Left ventricle myocardium inferior (tissue), 1 donor: ENCODE measurements around the gene ADGRA3. TPM values are rescaled to one million over a fixed set of nuclear protein-coding genes. Genes with fewer than 3 reads are reported as not detected.

Source experiments
- DNase-seq: peaks from one replicate; pipeline ENCODE4 v3.0.0-alpha.2; 2020
- H3K27ac ChIP-seq: fragments of 200-600 bp; replicated peaks from 2 replicates; pipeline ENCODE4 v1.8.0; 2021
- H3K27me3 ChIP-seq: fragments of 200-600 bp; 2 replicates; pipeline ENCODE4 v1.8.0; 2021; ENCODE audit warnings: low read depth
- H3K36me3 ChIP-seq: fragments of 200-600 bp; 2 replicates; pipeline ENCODE4 v1.8.0; 2021
- H3K4me1 ChIP-seq: fragments of 200-600 bp; 2 replicates; pipeline ENCODE4 v1.8.0; 2021
- H3K4me3 ChIP-seq: fragments of 200-600 bp; 2 replicates; pipeline ENCODE4 v1.8.0; 2021; ENCODE audit warnings: mild to moderate bottlenecking, moderate library complexity
- H3K9me3 ChIP-seq: fragments of 200-600 bp; replicated peaks from 2 replicates; pipeline ENCODE4 v1.8.0; 2021
- CTCF ChIP-seq: fragments of 200-600 bp; IDR thresholded peaks from 2 replicates; pipeline ENCODE4 v1.8.0; 2021; ENCODE audit warnings: antibody characterized with exemption, mild to moderate bottlenecking, borderline replicate concordance
- intact Hi-C: fragments of 100-400 bp; cut with micrococcal nuclease; formaldehyde crosslinking; loops from one replicate; pipeline ENCODE4 v1.11.0; 2022
- total RNA-seq: library from RNA; stranded (reverse); fragmentation: NEBNext Ultra II Directional; extraction: Animal tissue kit (Norgen Biotek cat#: 25700); gene quantifications from one replicate; pipeline ENCODE4 v1.2.1, GENCODE V29; 2021
- donor health status: DM: no; HTN: yes; CAD: no; lungs with severe emphysema.

The ADGRA3 gene
- total RNA-seq, 1 donor from 2014 or later: 26.9 TPM

- Histone ChIP-seq H3K4me1 (no peaks in the 10 kb centered on the region), H3K4me3 (no peak overlapping the region), H3K36me3 (no peaks in the 10 kb centered on the region), H3K27me3 (no peaks in the 10 kb centered on the region), H3K9me3 (peaks cover 37% of the 10 kb centered on the region), H3K27ac (no peak overlapping the region)
- intact Hi-C loops: no loop called here
- no peak for TF ChIP-seq CTCF
- DNase-seq: no peak
Observed at GRCh38 chr4:22532896-22533295, 17.0 kb upstream of the ADGRA3 start.

DNA sequence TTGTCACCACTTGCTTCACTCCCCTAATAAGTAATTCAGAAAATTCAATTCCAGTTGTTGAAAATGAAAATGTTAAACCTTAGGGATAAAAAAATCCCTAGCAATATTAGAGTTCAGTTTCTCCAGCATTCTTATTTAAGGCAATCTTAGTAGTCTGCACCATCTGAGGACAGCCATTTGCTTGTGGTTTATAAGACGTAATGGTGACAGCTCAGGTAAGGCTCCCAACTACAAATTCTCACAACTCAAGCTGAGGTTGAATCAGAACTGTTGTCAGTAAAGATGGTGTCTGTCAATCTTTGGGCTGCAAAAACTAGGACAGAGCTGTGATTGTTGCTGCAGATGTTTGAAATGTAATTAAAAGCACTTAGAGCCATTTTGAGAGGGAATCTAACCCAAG, 16.3 kb upstream of the ADGRA3 start:
- no peak for DNase-seq
- no peak overlapping the region for H3K27ac ChIP-seq
- peaks cover 37% of the 10 kb centered on the region for H3K9me3 ChIP-seq
- intact Hi-C loops: no loop called here
- no peaks in the 10 kb centered on the region for H3K36me3 ChIP-seq
- no peaks in the 10 kb centered on the region for H3K4me1 ChIP-seq
- H3K4me3 ChIP-seq: no peak overlapping the region
- H3K27me3 ChIP-seq: no peaks in the 10 kb centered on the region
- no peak for TF ChIP-seq CTCF

DNA sequence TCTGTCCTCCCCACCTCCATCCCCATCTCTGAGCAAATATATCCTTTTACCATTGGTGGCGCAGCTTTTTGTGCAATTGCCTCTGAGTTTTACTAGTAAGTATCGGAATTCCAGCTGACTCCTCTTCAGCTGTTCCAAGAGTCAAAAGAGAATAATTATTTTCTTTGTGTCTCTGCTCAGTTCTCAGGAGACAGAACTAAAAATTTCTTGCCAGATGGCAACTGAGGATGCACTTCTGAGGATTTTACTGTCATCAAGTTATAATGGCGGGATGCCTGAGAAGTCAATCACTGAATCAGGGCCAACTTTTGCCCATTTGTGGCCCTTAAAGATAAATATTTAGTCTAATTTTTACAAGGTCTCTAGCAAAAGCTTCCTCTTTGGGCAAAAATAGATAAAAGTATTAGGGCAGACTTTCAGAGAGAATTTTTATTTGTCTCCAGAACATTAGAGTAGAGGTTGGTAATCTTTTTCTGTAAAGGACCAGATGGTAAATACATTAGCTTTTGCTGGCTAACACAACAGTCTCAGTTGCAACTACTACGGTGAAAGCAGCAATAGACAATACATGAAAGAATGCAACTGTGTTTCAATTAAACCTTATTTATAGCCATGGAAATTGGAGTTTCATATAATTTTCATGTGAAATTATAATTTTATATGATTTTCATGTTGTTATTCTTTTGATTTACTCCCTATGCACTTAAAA, 15.6 kb upstream of the ADGRA3 start:
- intact Hi-C loops: no loop called here
- peak; percentile 13 for TF ChIP-seq CTCF
- Histone ChIP-seq H3K4me1 (no peaks in the 10 kb centered on the region), H3K4me3 (no peak overlapping the region), H3K27me3 (no peaks in the 10 kb centered on the region), H3K36me3 (no peaks in the 10 kb centered on the region), H3K9me3 (peaks cover 37% of the 10 kb centered on the region), H3K27ac (no peak overlapping the region)
- no peak for DNase-seq

GRCh38 chr4:22524895-22525294, 9.0 kb upstream of the ADGRA3 start:
- TF ChIP-seq CTCF: no peak
- no peak overlapping the region for H3K27ac ChIP-seq
- H3K4me1 ChIP-seq: no peaks in the 10 kb centered on the region
- DNase-seq: no peak
- no peak overlapping the region for H3K4me3 ChIP-seq
- H3K9me3 ChIP-seq: no peaks in the 10 kb centered on the region
- intact Hi-C loops: no loop called here
- H3K36me3 ChIP-seq: no peaks in the 10 kb centered on the region
- H3K27me3 ChIP-seq: no peaks in the 10 kb centered on the region

DNA sequence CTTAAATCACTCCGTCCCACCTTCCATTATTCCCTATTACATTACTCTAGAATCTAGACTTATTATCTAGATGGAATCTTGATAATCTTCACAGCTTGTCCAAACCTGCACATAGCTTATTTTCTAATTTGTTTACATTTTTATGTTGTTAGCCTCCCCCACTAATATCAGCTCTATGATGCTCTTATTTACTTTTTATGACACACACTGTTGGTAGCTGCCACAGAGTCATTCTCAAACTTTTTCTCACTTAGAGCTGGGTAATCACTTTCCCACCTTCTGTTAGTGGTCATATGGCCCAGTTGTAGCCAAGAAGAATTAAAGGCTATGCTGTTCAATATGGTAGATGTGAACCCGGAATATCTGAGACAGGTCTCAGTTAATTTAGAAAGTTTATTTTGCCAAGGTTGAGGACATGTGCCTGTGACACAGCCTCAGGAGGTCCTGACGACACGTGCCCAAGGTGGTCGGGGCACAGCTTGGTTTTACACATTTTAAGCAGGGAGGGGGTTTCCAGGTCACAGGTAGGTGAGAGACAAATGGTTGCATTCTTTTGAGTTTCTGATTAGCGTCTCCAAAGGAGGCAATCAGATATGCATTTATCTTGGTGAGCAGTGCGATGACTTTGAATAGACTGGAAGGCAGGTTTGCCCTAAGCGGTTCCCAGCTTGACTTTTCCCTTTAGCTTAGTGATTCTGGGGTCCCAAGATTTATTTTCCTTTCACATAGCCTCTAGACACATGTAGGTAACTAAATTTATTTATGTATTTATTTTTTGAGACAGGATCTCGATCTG, 7.0 kb upstream of the ADGRA3 start:
- DNase-seq: no peak
- no peak for TF ChIP-seq CTCF
- no peaks in the 10 kb centered on the region for H3K9me3 ChIP-seq
- intact Hi-C loops: no loop called here
- no peaks in the 10 kb centered on the region for H3K36me3 ChIP-seq
- H3K27ac ChIP-seq: no peak overlapping the region
- H3K27me3 ChIP-seq: no peaks in the 10 kb centered on the region
- no peaks in the 10 kb centered on the region for H3K4me1 ChIP-seq
- no peak overlapping the region for H3K4me3 ChIP-seq
